Fibroblast of skin of right biceps (primary cell): ENCODE data around the gene RAB3B.
"Not testable (repeated sequence)": the region's sequence is repeated elsewhere in the genome, so short reads cannot be mapped to it uniquely, and the experiment has no call there.

Experiments used
- DNase-seq: peaks from one replicate; pipeline ENCODE4 v3.0.0-alpha.2; 2013

The RAB3B gene

GRCh38 chr1:51912881-51913280 is 77.6 kb downstream of the RAB3B start:
- no peak for DNase-seq

DNA sequence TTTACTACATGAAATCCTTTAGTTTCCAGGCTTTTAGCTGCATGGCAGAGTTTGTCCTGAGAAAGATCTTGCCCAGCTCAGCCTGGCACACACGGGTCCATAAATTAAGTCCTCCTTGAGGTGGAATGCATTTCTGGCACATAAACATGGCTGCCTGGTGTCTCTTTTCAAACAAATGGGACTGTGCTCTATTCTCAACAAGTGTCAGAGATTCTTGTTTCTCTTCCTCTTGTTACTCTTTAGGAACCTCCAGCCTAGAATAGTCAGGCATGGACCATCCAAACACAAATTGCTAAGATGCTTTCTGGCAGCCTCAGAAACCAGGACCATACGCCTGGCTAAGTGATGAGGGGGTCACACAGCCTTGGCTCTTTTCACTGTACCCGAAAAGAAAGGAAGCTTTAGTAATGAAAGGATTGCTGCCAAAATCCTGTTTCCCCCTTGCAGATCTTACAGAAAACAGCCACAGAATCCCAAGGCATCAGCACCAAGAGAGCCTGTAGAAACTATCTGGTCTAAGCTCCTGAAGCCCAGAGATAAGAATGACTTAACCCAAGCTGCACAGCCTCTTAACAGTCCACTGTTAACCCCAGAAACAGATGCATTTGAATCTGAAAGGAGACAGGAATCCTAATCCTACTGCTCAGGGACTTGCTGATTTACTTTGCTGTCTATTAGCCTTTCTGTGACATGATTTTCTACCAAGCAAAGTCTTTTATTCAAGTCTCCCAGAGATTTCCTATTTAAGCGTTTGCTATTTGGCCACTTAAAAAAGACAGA is 80.1 kb downstream of the RAB3B start:
- DNase-seq, result no peak

DNA sequence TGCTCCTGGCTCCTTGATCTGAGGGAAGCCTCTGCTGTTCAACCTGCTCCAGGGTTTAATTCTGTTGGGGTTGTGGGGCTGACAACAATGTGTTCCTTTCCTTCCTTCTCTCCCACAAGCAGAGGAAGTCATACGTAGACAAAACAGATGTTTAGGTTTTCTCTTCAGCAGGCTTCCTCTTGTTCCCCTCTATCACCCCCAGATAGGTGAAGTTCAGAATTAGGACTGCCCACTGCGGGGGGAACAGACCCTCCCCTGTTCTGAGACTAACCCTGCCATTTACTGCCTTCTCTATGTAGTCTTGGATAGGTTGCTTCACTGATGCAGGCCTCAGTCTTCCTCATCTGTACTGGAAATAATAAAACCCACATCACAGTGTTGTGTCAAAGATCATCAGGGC is 82.0 kb downstream of the RAB3B start:
- DNase-seq, result no peak

DNA sequence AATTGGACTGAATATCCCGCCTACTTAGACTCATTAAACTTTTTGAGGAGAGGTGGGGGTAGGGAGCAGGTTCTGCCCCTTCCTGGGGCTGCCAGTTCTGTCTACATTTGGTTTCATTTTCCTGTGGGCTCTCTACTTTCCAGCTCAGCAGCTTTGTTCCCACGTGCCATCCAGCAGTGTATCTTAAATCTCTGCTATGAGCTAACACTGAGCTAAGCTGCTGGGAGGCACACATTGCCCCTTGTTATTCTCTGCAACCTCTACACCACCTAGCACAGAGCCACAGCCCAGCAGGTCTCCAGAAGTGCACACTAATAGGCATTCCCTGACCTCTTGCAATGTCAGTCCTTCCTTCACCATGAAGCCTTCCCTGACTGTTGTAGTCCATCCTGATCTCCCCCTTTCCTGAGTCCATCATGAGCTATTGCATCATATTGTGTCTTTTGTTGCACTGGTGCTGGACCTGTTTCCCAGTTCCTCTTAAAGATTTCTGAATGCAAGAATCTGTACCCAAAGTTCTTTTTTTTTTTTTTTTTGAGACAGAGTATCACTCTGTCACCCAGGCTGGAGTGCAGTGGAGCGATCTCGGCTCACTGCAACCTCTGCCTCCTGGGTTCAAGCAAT is 83.3 kb downstream of the RAB3B start:
- DNase-seq, result no peak

DNA sequence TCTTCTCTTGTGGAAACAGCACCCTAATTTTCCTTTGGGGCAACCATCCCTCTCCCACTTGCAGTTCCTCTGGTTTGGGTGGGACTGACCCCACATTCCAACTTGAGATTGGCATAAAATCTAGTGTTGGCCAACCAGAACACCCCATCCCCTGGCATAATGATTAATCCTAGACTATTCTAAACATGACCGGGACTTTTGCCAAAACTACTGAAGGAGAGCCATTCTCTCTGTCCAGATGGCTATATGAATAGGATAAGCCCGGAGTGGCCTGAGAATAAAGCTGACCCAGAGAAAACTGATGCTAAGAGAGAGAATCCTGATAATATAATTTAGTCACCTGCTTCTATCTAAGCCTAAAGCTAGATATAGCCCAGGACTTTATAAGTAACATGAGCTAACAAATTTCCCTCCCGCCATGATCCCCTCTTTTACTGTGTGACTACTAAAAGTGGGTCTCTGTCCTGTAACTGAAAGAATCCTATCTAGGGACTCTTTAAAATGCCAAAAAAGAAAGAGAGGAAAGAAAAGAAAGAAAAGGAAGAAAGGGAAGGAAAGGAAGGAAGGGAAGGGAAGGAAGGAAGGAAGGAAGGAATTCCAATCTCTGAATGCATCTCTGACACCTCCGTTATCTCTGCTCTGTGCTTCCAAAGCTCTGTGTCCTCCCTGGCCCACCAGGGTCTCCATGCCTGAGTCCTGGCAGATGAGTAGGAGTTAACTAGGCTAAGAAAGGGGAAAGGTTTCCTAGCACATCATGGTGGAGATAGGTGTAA is 84.0 kb downstream of the RAB3B start:
- DNase-seq, result peak; percentile 44

DNA sequence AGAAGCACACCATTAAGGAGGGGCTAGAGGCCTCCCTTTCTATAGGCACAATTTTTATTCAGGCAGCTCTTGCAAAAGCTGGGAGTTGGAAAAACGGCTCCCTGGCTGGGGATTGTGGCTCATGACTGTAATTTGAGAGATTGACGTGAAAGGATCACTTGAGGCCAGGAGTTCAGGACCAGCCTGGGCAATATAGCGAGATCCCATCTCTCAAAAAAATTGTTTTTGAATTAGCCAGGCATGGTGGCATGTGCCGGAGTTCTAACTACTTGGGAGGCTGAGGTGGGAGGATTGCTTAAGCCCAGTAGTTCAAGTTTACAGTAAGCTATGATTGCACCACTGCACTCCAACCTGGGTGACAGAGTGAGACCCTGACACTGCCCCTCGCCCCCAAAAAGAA is 88.0 kb downstream of the RAB3B start:
- DNase-seq, result no peak

GRCh38 chr1:51901151-51901550 is 89.3 kb downstream of the RAB3B start:
- DNase-seq, result no peak

DNA sequence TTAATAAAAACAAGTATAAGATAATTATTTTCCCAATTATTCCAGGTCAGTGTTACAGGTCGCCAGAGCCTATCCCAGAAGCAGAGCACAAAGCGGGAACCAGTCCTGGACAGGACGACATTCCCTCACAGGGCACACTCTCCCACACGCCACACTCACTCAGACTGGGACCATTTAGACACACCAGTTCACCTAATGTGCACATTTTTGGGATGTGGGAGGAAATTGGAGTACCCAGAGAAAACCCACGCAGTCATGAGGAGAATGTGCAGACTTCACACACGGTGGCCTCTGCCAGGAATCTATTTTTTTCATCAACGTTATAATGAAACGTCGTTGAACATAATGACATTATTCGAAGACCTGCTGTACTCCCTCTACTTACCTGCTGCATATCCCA is 91.5 kb downstream of the RAB3B start:
- peak; percentile 26 for DNase-seq

- DNase-seq, result peak; percentile 99
Measured at GRCh38 chr1:51898090-51898734, 92.3 kb downstream of the RAB3B start.

DNA sequence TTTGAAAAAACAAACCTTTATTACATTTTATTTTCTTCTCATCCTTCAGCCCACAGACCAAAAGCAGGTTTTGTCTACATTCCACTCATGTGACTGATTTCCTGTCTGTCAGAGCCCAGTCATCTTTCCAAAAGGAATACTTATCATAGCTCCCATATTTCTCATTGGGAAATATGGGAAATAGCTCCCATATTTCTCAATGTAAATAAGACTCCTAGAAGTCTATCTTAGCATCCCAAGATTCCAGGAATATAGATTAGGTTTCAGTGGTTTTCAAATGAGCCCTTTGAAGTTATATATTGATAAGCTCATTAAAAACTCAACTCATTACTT is 92.8 kb downstream of the RAB3B start:
- peak; percentile 98 for DNase-seq

GRCh38 chr1:51894748-51895147 is 95.8 kb downstream of the RAB3B start:
- not testable (repeated sequence) for DNase-seq

DNA sequence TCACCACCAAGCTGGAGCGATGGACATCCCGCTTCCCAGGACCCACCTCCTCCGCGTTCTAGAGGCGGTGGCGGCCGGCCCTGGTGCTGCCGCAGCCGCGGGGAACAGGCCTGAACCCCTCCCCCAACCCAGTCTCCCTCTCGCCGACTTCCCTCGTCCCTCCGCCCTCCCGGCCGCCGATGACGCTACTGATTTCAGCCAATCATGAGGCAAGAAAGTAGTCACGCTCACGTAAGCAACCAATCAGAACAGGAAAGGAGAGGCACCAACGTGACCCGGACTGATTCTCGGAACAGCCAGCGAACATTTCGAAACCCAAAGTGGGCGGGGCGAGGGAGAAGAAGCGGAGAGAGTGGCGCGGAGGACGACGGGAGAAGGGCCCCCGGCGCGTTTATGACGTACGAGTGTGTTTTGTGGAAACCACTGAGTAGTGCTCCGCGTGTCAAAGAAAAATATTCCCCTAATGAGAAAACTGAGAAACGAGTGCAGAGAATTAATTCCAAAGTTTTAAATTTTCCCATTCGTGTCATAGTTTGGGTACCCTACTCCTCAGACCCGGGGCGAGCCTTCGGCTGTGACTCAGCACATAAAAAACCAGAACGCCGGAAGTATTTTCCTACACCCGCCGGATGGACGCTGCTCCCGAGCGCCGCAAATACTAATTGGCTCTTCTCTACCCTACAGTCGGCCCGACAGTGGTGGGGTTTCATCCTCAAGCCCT is 111.7 kb downstream of the RAB3B start, which contains the start of gene NRDC:
TSS of gene NRDC (minus strand) at position 112 of the 721 bp plus-strand sequence. CDS start 112 bp downstream, outside the sequence.
- DNase-seq, result peak; percentile 100

GRCh38 chr1:51878308-51878615 is 112.2 kb downstream of the RAB3B start:
- no peak for DNase-seq

DNA sequence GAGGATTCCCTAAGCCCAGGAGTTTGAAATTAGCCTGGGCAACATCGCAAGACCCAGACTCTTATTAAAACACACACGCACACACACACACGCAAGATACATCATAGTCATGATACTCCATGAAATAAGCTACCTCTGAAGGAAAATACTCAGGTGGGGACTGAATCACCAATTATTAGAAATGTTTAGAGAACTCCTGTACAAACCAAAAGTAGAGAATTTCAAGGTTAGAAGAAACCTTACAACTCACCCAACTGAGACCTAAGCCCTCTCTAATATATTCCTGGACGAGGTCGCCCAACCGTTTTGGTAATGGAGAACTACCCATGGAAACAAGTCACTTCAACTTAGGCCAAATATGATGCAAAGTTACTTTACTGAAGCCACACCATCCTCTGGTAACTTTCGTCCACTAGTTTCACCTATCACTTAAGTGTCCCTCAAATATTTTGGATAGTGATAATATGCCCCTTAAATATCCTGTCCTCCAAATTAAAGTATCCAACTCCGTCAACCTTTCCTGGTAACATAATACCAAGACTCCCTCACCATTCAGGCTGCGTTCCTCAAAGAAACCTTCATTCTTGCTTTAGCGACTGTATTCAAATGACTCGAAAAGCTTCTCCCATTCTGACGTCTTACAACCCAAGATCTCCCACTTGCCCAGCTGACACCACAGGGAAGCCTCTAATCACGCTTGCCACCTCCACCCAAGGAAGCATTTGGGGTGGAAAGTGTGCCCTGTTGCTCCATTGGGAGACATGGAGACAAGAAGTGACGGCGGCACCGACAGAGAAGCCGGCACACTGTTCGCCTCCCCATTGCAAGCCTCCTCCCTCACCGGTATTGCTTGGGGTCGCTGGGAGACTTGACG is 112.8 kb downstream of the RAB3B start:
- peak; percentile 29 for DNase-seq

GRCh38 chr1:51875836-51876235 is 114.7 kb downstream of the RAB3B start:
- DNase-seq, result no peak

GRCh38 chr1:51875291-51875772 is 115.2 kb downstream of the RAB3B start:
- no peak for DNase-seq

DNA sequence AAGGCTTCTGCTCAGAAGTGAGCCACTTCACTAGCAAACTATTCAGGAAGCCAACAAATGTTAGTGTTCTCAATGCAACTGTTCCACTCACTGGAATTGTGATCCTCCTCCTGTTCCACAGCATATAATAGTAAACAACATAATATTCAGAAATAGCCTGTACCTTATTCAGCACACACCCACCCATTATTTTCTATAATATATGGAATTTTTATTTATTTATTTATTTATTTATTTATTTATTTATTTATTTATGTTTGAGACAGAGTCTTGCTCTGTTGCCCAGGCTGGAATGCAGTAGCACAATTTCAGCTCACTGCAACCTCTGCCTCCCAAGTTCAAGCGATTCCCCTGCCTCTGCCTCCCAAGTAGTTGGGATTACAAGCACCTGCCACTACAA is 117.2 kb downstream of the RAB3B start:
- DNase-seq, result not testable (repeated sequence)

GRCh38 chr1:51871351-51871975 is 119.0 kb downstream of the RAB3B start:
- no peak for DNase-seq

- no peak for DNase-seq
Measured at GRCh38 chr1:51870603-51871350, 119.7 kb downstream of the RAB3B start.

DNA sequence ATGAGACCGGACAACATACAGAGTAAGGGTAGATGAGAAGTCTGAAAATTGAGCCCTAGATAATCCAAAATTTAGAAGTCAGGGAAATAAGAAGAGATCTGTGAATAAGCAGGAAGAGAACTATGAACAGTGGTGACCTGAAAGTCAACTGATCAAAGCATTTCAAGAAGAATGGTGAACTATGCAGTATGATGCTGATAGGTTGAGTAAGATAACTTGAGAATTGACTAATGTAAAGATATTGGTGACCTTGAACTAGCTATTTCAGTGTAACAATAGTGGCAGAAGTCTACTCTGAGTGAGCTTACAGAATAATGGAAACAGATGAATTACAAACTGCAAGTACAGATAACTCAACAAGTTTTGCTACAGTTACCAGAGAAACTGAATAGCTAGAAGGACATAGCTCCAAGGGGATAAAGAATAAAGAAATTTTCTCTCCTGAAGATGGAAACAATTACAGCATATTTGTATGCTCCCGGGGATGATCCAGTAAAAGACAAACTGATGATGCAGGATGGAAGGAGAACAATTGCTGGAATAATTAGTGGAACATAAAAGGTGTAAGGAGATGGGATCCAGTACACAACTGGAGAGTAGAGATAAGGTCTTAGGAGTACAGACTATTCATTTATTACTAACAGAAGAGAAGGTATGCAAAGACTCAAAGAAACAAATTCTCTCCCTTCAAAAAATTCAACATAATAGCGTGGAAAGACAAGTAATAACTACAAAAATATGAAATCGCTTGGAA is 122.8 kb downstream of the RAB3B start:
- DNase-seq, result no peak
